OCI-LY7 (cell line): Measurements from ENCODE around the gene NBEA.

Experiments used
- CTCF ChIP-seq: fragments of 200-600 bp; sonication (generic); conservative IDR thresholded peaks from 2 replicates; pipeline ENCODE4 v1.5.1; 2014; ENCODE audit warnings: mild to moderate bottlenecking, antibody characterized with exemption, low read length, moderate library complexity, mixed read lengths
- EZH2phosphoT487 ChIP-seq: fragments of 200-600 bp; sonication (generic); IDR thresholded peaks from 2 replicates; pipeline ENCODE4 v1.6.1; 2018; ENCODE audit warnings: low read depth, borderline replicate concordance, mild to moderate bottlenecking, mixed run types, antibody characterized with exemption, low read length, moderate library complexity, mixed read lengths

- TF ChIP-seq CTCF (no peak), EZH2phosphoT487 (no peak)
These were observed 814 bp downstream of the NBEA start for GRCh38 chr13:34942732-34943435.
